NT2/D1 (cell line): ENCODE results near the gene STRC.
"Not testable (repeated sequence)": the region's sequence is repeated elsewhere in the genome, so short reads cannot be mapped to it uniquely, and the experiment has no call there.

Source experiments
- DNase-seq: peaks from one replicate; pipeline ENCODE4 v3.0.0-alpha.2; 2011; ENCODE audit warnings: low read depth, low spot score
- H3K27me3 ChIP-seq: 2 replicates; pipeline ENCODE4 v1.6.0; 2011; ENCODE audit warnings: mild to moderate bottlenecking; ENCODE audit not compliant: insufficient read length, insufficient read depth
- H3K36me3 ChIP-seq: 2 replicates; pipeline ENCODE4 v1.6.1; 2011; ENCODE audit warnings: mild to moderate bottlenecking, low read length, mixed read lengths; ENCODE audit not compliant: insufficient read depth, insufficient read length
- H3K4me1 ChIP-seq: 2 replicates; pipeline ENCODE4 v1.5.1; 2011; ENCODE audit not compliant: insufficient read depth, insufficient read length
- H3K4me3 ChIP-seq: 2 replicates; pipeline ENCODE4 v1.5.1; 2011; ENCODE audit warnings: low read depth; ENCODE audit not compliant: insufficient read length
- H3K9ac ChIP-seq: 2 replicates; pipeline ENCODE4 v1.6.0; 2011; ENCODE audit warnings: low read depth; ENCODE audit not compliant: insufficient read length
- H3K9me3 ChIP-seq: 2 replicates; pipeline ENCODE4 v1.5.1; 2011; ENCODE audit warnings: mild to moderate bottlenecking, low read length; ENCODE audit not compliant: insufficient read depth
- SUZ12 ChIP-seq: IDR thresholded peaks from 2 replicates; pipeline ENCODE4 v1.6.1; 2011; ENCODE audit not compliant: insufficient read length, insufficient read depth; ENCODE audit errors: extremely low read depth
- YY1 ChIP-seq: IDR thresholded peaks from 2 replicates; pipeline ENCODE4 v1.6.1; 2011; ENCODE audit not compliant: insufficient read length, insufficient read depth
- ZNF274 ChIP-seq: IDR thresholded peaks from 2 replicates; pipeline ENCODE4 v1.6.1; 2011; ENCODE audit warnings: mild to moderate bottlenecking, low read depth, low read length

STRC gene

GRCh38 chr15:43563793-43564192, 54.8 kb downstream of the STRC start:
- H3K27me3 ChIP-seq, H3K4me3 ChIP-seq, DNase-seq, H3K9me3 ChIP-seq, H3K4me1 ChIP-seq, H3K9ac ChIP-seq, H3K36me3 ChIP-seq: not testable (repeated sequence)

- not testable (repeated sequence) for H3K36me3 ChIP-seq, H3K27me3 ChIP-seq
These were observed 55.8 kb downstream of the STRC start for GRCh38 chr15:43562753-43563152.

GRCh38 chr15:43552986-43553385, 65.6 kb downstream of the STRC start:
- TF ChIP-seq YY1 (no peak), SUZ12 (no peak), ZNF274 (no peak)
- Histone ChIP-seq H3K27me3 (no peaks in the 10 kb centered on the region), H3K36me3 (peaks cover 2% of the 10 kb centered on the region)

More at GRCh38 chr15:43562753-43563152, 55.8 kb downstream of the STRC start:
- not testable (repeated sequence) for DNase-seq, H3K4me3 ChIP-seq, H3K4me1 ChIP-seq, H3K9me3 ChIP-seq, H3K9ac ChIP-seq

GRCh38 chr15:43552256-43552655, 66.3 kb downstream of the STRC start:
- H3K4me1 ChIP-seq = no peaks in the 10 kb centered on the region
- DNase-seq = no peak
- H3K27me3 ChIP-seq = no peaks in the 10 kb centered on the region
- TF ChIP-seq YY1 (no peak), ZNF274 (no peak), SUZ12 (no peak)
- no peaks in the 10 kb centered on the region for H3K36me3 ChIP-seq
- H3K9me3 ChIP-seq = no peaks in the 10 kb centered on the region
- H3K4me3 ChIP-seq = no peak overlapping the region
- H3K9ac ChIP-seq = no peak overlapping the region

More at GRCh38 chr15:43552986-43553385, 65.6 kb downstream of the STRC start:
- Histone ChIP-seq H3K4me3 (no peak overlapping the region), H3K9ac (no peak overlapping the region), H3K4me1 (no peaks in the 10 kb centered on the region), H3K9me3 (no peaks in the 10 kb centered on the region)
- no peak for DNase-seq

GRCh38 chr15:43550527-43551363, 67.9 kb downstream of the STRC start:
- no peaks in the 10 kb centered on the region for H3K27me3 ChIP-seq
- TF ChIP-seq ZNF274 (no peak), SUZ12 (no peak)
- DNase-seq = no peak
- H3K4me1 ChIP-seq = no peaks in the 10 kb centered on the region
- no peak overlapping the region for H3K4me3 ChIP-seq
- H3K9ac ChIP-seq = no peak overlapping the region
- H3K36me3 ChIP-seq = no peaks in the 10 kb centered on the region
- H3K9me3 ChIP-seq = no peaks in the 10 kb centered on the region
